GM10266 (cell line): Measurements from ENCODE around the gene SMARCA2.

Source experiments
- DNase-seq: peaks from one replicate; pipeline ENCODE4 v3.0.0; 2012; ENCODE audit errors: extremely low spot score
- TF ChIP-seq, protein P1 (sequence below): IDR thresholded peaks from 2 replicates; pipeline ENCODE4 v1.5.1; 2012; ENCODE audit warnings: mild to moderate bottlenecking, low read depth; ENCODE audit not compliant: control insufficient read depth, insufficient read depth; ENCODE audit errors: missing control alignments

Gene SMARCA2

DNA sequence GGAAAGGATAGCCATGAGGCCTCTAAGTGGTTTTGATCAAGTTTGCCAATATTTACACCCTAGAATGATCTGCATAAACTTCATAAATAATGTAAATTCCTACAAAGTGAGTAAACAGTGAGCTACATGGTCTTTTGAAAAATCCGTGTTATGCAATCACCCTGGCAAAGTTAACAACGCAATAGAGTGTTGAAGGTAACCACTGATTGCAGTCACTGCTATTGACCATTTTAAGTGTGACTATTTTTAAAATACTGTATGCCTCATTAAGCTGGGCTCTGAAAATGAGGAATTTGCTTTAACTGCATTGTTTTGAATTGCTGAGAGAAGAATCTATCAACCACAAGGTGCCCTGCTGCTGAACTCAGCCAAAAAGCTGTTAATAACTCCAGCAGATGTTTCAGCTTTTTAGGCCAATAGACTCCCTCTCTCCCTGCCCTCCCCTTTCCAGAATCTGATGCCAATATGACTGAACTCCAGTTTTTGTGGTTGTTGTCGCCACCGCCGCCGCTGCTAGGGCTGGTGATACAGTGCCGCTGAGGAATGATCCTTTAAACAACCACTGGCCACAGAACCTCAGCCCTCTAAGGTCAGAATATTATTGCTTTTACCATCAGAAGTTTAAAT lies 35.3 kb upstream of the SMARCA2 start:
- no peak for DNase-seq
- TF ChIP-seq, protein P1, sequence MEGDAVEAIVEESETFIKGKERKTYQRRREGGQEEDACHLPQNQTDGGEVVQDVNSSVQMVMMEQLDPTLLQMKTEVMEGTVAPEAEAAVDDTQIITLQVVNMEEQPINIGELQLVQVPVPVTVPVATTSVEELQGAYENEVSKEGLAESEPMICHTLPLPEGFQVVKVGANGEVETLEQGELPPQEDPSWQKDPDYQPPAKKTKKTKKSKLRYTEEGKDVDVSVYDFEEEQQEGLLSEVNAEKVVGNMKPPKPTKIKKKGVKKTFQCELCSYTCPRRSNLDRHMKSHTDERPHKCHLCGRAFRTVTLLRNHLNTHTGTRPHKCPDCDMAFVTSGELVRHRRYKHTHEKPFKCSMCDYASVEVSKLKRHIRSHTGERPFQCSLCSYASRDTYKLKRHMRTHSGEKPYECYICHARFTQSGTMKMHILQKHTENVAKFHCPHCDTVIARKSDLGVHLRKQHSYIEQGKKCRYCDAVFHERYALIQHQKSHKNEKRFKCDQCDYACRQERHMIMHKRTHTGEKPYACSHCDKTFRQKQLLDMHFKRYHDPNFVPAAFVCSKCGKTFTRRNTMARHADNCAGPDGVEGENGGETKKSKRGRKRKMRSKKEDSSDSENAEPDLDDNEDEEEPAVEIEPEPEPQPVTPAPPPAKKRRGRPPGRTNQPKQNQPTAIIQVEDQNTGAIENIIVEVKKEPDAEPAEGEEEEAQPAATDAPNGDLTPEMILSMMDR: no peak

DNA sequence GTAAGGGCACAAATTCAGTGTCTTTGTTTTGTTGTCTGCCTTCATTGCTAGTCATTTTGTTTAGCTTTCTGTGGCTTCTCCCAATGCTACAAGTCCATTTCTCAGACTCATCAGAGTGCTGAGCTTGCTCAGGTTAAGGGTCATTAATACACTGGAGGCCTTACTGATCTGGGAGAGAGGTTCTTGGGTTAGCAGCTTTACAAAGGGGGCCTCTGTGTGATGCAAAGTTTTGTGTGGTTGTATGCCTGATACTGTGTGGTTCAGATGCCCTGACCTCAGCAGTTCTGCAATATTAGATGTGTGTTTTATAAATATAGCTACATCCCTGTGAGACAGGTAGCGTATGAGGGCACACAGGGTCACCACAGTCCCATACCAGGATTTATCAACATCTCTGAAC lies 34.8 kb upstream of the SMARCA2 start:
- no peak for DNase-seq
- TF ChIP-seq, protein P1: no peak

DNA sequence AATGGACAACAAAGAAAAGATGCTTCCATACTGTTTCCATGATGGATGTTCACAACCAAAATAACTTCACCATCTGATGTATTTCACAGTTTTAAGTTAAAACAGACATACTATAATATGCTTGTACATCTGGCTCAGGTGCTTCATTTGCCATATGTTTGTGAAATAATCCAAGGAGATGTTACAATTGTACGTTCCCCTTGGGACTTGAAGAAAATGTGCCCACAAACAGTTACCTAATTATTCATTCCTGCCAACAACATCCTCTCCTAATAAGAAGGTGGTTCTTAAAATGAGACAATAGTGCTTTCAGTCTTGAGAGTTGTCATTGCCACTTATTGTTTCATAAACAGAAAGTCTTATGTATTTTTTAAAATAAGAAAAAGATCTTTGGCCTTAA lies 33.1 kb upstream of the SMARCA2 start:
- no peak for DNase-seq
- TF ChIP-seq, protein P1: no peak

DNA sequence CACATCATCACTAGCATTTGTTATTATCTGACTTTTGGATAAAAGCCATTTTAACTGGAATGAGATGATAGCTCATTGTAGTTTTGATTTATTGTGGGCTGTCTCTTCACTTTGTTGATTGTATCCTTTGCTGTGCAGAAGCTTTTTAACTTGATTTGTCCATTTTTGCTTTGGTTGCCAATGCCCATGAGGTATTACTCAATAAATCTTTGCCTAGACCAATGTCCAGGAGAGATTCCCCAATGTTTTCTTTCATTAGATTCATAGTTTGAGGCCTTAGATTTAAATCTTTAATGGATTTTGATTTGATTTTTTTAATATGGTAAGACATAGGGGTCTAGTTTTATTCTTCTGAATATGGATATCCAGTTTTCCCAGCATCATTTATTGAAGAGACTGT lies 28.8 kb upstream of the SMARCA2 start:
- TF ChIP-seq, protein P1: no peak
- DNase-seq: no peak

DNA sequence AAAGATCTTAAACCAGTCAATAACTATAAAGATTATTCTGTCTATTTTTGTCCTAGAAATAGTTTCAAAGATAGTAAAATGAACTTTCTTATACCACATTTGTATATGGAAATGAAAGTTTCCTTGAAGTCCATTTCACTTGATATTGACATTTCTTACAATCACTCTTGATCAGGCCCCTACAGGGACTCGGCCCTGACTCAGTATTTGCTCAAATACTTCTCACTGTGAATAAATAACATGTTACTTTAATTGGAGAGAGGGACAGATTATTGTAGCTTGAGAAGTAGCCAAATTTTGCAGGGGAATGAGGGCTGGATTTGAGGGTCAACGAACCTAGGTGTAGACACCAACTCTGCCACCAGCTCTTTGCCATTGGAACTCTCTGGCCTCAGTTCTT lies 25.6 kb upstream of the SMARCA2 start:
- DNase-seq: no peak
- TF ChIP-seq, protein P1: no peak

DNA sequence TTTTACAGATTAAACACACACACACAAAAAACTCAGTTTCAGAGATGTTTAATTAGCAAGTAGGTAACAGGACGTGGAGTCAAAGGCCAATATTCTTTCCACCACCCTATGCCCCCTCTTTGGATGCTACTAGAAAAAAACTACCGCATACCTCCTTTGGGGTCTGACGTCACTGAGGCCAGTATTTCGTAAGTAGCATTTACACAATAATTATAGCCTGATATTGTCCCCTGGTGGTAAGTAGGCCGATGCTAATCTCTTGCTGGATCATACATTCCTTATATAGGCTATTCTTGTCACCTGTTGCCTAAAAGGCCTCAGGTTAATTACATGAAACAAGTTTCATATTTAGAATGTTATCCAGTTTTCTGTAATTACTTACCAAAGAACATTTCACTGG lies 21.0 kb upstream of the SMARCA2 start:
- DNase-seq: no peak
- TF ChIP-seq, protein P1: no peak

DNA sequence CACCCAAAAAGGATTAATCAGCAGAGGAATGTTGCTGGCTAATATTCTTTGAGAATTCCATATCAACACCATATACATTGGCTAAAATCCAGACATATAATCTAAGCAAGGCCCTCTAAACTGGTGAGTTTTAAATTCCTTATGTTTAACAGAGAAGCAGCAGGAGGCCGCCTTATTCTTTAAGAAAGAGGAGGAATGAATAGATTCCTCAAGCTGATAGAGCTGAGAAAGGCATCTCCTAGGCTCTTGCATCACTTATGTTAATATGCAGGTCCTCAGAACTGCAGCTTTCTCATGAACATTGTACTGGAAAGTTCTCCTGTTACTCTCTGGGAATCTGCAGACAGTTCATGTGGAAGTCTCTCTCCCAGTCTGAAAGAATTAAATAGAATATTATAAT lies 20.1 kb upstream of the SMARCA2 start:
- DNase-seq: no peak
- TF ChIP-seq, protein P1: no peak
